ENCODE measurements around the gene ATP8B2.

DNA sequence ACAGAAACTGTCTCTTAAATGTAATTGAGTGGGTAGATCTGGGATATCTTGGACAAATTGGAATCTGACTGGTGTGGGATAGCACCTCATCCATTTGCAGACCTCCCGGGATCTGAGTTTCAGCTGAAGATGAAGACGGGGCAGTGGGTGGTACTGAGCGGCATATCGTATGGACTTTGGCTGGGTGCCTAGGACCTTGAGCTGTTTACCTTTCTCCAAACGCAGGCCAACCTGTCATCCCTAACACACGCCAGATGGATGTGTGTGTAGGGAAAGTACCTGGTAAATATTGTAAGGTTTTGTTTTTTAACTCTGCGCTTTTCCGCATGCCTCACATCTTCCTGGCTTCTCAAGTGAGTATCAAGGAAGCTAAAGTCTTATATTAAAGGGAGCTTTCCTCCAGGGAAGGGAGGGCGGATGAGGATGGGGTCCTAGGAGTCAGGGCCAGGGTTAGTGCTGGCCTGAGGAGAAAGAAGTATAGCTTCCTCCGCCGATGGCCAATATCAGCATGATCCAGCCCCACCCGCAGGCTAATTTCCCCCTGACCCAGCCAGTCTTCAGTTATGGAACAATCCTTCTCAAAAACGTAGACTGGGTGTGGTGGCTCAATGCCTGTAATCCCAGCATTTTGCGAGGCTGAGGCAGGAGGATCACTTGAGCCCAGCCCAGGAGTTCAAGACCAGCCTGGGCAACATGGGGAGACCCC, 26.2 kb downstream of the ATP8B2 start:
- TF ChIP-seq, protein P1, sequence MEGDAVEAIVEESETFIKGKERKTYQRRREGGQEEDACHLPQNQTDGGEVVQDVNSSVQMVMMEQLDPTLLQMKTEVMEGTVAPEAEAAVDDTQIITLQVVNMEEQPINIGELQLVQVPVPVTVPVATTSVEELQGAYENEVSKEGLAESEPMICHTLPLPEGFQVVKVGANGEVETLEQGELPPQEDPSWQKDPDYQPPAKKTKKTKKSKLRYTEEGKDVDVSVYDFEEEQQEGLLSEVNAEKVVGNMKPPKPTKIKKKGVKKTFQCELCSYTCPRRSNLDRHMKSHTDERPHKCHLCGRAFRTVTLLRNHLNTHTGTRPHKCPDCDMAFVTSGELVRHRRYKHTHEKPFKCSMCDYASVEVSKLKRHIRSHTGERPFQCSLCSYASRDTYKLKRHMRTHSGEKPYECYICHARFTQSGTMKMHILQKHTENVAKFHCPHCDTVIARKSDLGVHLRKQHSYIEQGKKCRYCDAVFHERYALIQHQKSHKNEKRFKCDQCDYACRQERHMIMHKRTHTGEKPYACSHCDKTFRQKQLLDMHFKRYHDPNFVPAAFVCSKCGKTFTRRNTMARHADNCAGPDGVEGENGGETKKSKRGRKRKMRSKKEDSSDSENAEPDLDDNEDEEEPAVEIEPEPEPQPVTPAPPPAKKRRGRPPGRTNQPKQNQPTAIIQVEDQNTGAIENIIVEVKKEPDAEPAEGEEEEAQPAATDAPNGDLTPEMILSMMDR (IDR thresholded peaks at IDR 0.05) = no peak
- no peak for TF ChIP-seq POLR2A (IDR thresholded peaks at IDR 0.05)
